Astrocyte (in vitro differentiated cells and primary cell): ENCODE data around the gene DAGLA. TPM values are rescaled to one million over a fixed set of nuclear protein-coding genes. Genes with fewer than 3 reads are reported as not detected.
A peak's percentile ranks its signal among the peaks of the same experiment; 100 is the strongest.

ENCODE experiments used
- DNase-seq: peaks from one replicate; pipeline ENCODE4 v3.0.0-alpha.2; 2010; ENCODE audit warnings: low read depth
- FAIRE-seq: peaks from 2 replicates; lab custom pipeline; 2011; peaks lifted over from hg19 to GRCh38; lab: Jason Lieb, UNC
- H2AFZ ChIP-seq: 2 replicates; pipeline ENCODE4 v1.6.0; 2012; ENCODE audit warnings: low read depth, low read length, inconsistent platforms
- H3K27ac ChIP-seq: 2 replicates; pipeline ENCODE4 v1.5.1; 2011; ENCODE audit warnings: low read depth, low read length, inconsistent platforms
- H3K27me3 ChIP-seq: 2 replicates; pipeline ENCODE4 v1.6.0; 2011; ENCODE audit warnings: low read length, inconsistent platforms; ENCODE audit not compliant: insufficient read depth
- H3K36me3 ChIP-seq: 2 replicates; pipeline ENCODE4 v1.5.1; 2011; ENCODE audit warnings: low read length, inconsistent platforms; ENCODE audit not compliant: insufficient read depth
- H3K4me1 ChIP-seq: 2 replicates; pipeline ENCODE4 v1.5.1; 2011; ENCODE audit warnings: low read length, inconsistent platforms; ENCODE audit not compliant: insufficient read depth
- H3K4me2 ChIP-seq: 2 replicates; pipeline ENCODE4 v1.6.0; 2012; ENCODE audit warnings: low read length, inconsistent platforms
- H3K4me3 ChIP-seq: 2 replicates; pipeline ENCODE4 v1.5.1; 2011; ENCODE audit warnings: low read depth, mild to moderate bottlenecking, low read length, inconsistent platforms; ENCODE audit not compliant: insufficient read depth
- H3K79me2 ChIP-seq: 2 replicates; pipeline ENCODE4 v1.6.0; 2012; ENCODE audit warnings: mild to moderate bottlenecking, low read length, inconsistent platforms; ENCODE audit not compliant: insufficient read depth
- H3K9ac ChIP-seq: 2 replicates; pipeline ENCODE4 v1.6.0; 2012; ENCODE audit warnings: mild to moderate bottlenecking, low read length, inconsistent platforms
- H3K9me3 ChIP-seq: 2 replicates; pipeline ENCODE4 v1.5.1; 2012; ENCODE audit warnings: low read depth, mild to moderate bottlenecking, low read length, inconsistent platforms; ENCODE audit not compliant: insufficient read depth
- H4K20me1 ChIP-seq: 2 replicates; pipeline ENCODE4 v1.6.0; 2012; ENCODE audit warnings: low read length, inconsistent platforms; ENCODE audit not compliant: insufficient read depth
- H3K27ac Mint-ChIP-seq: one replicate; pipeline ENCODE4 v1.8.0; 2021; ENCODE audit warnings: mild to moderate bottlenecking, mixed read lengths; ENCODE audit not compliant: unreplicated experiment
- H3K27me3 Mint-ChIP-seq: one replicate; pipeline ENCODE4 v1.8.0; 2021; ENCODE audit warnings: low read depth, mixed read lengths; ENCODE audit not compliant: unreplicated experiment
- H3K36me3 Mint-ChIP-seq: one replicate; pipeline ENCODE4 v1.8.0; 2021; ENCODE audit warnings: low read depth, mixed read lengths; ENCODE audit not compliant: unreplicated experiment
- H3K4me1 Mint-ChIP-seq: one replicate; pipeline ENCODE4 v1.8.0; 2021; ENCODE audit warnings: low read depth, mixed read lengths; ENCODE audit not compliant: unreplicated experiment
- H3K4me3 Mint-ChIP-seq: one replicate; pipeline ENCODE4 v1.8.0; 2021; ENCODE audit warnings: mild to moderate bottlenecking, moderate library complexity, mixed read lengths; ENCODE audit not compliant: unreplicated experiment
- H3K9me3 Mint-ChIP-seq: one replicate; pipeline ENCODE4 v1.8.0; 2021; ENCODE audit warnings: mild to moderate bottlenecking, mixed read lengths; ENCODE audit not compliant: unreplicated experiment
- EZH2 ChIP-seq: IDR thresholded peaks from 2 replicates; pipeline ENCODE4 v1.6.1; 2012; ENCODE audit warnings: mild to moderate bottlenecking, low read length, inconsistent platforms; ENCODE audit not compliant: insufficient read depth
- total RNA-seq: library from RNA; stranded (reverse); gene quantifications from 2 replicates; pipeline ENCODE4 v1.2.1, GENCODE V29; 2021
- TF ChIP-seq, protein P1 (sequence below): IDR thresholded peaks from 2 replicates; pipeline ENCODE4 v1.5.1; 2011; ENCODE audit warnings: low read depth, mild to moderate bottlenecking, inconsistent platforms, low read length, moderate library complexity; ENCODE audit not compliant: insufficient read depth

The DAGLA gene
- total RNA-seq, 1 donor from 2014 or later: 5.5 TPM

DNA sequence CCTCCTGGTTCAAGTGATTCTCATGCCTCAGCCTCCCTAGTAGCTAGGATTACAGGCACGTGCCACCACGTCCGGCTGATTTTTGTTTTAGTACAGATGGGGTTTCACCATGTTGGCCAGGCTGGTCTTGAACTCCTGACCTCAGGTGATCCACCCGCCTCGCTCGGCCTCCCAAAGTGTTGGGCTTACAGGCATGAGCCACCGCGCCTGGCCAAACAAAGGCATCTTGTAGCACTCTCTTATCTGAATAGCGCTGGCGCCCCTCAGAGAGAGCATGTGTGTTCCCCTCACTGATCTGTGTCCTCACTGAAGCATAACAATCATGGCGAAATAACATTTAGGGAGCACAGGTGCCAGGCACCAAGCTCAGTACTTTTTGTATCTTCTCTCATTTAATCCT, 7.2 kb downstream of the DAGLA start:
- TF ChIP-seq EZH2: no peak
- TF ChIP-seq, protein P1, sequence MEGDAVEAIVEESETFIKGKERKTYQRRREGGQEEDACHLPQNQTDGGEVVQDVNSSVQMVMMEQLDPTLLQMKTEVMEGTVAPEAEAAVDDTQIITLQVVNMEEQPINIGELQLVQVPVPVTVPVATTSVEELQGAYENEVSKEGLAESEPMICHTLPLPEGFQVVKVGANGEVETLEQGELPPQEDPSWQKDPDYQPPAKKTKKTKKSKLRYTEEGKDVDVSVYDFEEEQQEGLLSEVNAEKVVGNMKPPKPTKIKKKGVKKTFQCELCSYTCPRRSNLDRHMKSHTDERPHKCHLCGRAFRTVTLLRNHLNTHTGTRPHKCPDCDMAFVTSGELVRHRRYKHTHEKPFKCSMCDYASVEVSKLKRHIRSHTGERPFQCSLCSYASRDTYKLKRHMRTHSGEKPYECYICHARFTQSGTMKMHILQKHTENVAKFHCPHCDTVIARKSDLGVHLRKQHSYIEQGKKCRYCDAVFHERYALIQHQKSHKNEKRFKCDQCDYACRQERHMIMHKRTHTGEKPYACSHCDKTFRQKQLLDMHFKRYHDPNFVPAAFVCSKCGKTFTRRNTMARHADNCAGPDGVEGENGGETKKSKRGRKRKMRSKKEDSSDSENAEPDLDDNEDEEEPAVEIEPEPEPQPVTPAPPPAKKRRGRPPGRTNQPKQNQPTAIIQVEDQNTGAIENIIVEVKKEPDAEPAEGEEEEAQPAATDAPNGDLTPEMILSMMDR: no peak
- Histone ChIP-seq H3K4me2 (no peak overlapping the region), H3K9ac (no peak overlapping the region), H3K79me2 (peaks cover 9% of the 10 kb centered on the region), H3K9me3 (no peaks in the 10 kb centered on the region), H3K4me3 (no peak overlapping the region), H2AFZ (no peak overlapping the region), H3K4me1 (peaks cover 33% of the 10 kb centered on the region), H3K27me3 (no peaks in the 10 kb centered on the region), H3K36me3 (no peaks in the 10 kb centered on the region), H3K27ac (no peak overlapping the region), H4K20me1 (peaks cover 42% of the 10 kb centered on the region)
- Mint-ChIP-seq H3K4me3 (no peak overlapping the region), H3K27ac (no peak overlapping the region), H3K36me3 (peaks cover 2% of the 10 kb centered on the region), H3K27me3 (peaks cover 7% of the 10 kb centered on the region), H3K9me3 (peaks cover 2% of the 10 kb centered on the region), H3K4me1 (peaks cover 15% of the 10 kb centered on the region)
- DNase-seq: no peak
- FAIRE-seq: no peak

DNA sequence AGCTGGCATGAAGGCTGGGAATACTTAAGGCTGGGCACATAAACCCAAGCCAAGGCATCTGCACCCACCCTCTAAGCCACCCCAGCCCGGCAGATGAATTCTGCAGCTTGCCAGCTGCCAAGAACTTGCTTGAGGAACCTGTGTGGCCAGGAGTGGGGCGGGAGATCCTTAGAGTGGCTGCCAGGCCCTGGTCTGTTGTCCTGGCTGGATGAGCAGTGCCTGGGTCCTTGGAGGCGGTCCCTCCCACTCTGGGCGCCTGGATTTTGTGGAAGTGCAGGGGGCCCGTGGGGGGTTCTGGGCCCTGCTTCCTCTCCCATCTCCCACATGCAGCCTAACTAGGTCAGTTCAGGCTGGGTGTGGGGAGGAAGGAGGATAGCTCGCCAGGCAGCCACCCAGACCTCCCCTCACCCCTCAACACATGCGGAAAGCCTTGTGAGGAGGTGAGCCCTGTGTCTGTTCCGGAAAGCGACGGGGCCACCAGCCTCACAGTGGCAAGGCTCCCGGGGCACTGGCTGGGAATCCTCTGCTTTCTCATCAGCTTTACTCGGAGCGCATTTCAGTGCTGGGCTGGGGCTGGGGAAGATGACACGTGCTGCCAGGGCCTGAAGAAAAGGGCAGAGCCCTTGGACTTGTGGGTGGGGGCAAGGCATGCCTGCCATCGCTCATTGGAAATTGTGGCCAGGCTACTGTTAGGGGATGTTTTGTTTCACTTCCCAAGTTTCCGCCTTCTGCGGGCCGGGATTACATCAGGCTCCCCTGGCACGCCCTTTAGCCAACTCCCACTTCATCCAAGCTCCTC, 8.4 kb downstream of the DAGLA start:
- H3K4me1 ChIP-seq: peaks cover 28% of the 10 kb centered on the region
- H3K4me1 Mint-ChIP-seq: peaks cover 15% of the 10 kb centered on the region
- H3K4me2 ChIP-seq: peak overlapping the region; percentile 15
- H3K27me3 Mint-ChIP-seq: peaks cover 7% of the 10 kb centered on the region
- TF ChIP-seq, protein P1: no peak
- TF ChIP-seq EZH2: no peak
- H3K36me3 ChIP-seq: no peaks in the 10 kb centered on the region
- peaks cover 33% of the 10 kb centered on the region for H4K20me1 ChIP-seq
- peak overlapping the region; percentile 24 for H2AFZ ChIP-seq
- H3K4me3 ChIP-seq: no peak overlapping the region
- H3K4me3 Mint-ChIP-seq: no peak overlapping the region
- peaks cover 2% of the 10 kb centered on the region for H3K9me3 Mint-ChIP-seq
- peaks cover 9% of the 10 kb centered on the region for H3K79me2 ChIP-seq
- H3K27me3 ChIP-seq: no peaks in the 10 kb centered on the region
- no peak for FAIRE-seq
- H3K36me3 Mint-ChIP-seq: peaks cover 2% of the 10 kb centered on the region
- H3K9ac ChIP-seq: no peak overlapping the region
- no peak overlapping the region for H3K27ac ChIP-seq
- H3K27ac Mint-ChIP-seq: no peak overlapping the region
- peak; percentile 33 for DNase-seq
- no peaks in the 10 kb centered on the region for H3K9me3 ChIP-seq

DNA sequence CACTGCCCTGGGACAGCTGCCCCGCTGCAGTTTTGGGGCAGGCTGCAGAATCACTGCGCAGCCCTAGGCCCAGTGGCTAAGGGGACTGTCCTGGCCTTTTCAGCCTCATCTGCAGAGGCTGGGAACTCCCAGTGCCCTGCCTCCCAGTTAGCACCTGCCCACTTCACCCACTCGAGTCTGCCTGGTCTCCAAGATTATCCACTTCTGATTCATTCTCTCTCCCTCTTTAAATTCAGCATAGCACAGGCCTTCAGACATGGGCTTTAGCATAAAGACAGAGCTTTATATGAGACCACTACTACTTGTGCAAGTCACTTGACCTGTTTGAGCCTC, 8.9 kb downstream of the DAGLA start:
- Mint-ChIP-seq H3K27me3 (peaks cover 8% of the 10 kb centered on the region), H3K4me3 (no peak overlapping the region), H3K4me1 (peaks cover 15% of the 10 kb centered on the region), H3K36me3 (peaks cover 2% of the 10 kb centered on the region), H3K9me3 (peaks cover 2% of the 10 kb centered on the region), H3K27ac (no peak overlapping the region)
- Histone ChIP-seq H2AFZ (peak overlapping the region; percentile 24), H3K4me2 (peak overlapping the region; percentile 15), H3K27ac (no peak overlapping the region), H3K4me1 (peaks cover 28% of the 10 kb centered on the region), H3K27me3 (no peaks in the 10 kb centered on the region), H3K4me3 (no peak overlapping the region), H3K9ac (no peak overlapping the region), H4K20me1 (peaks cover 28% of the 10 kb centered on the region), H3K9me3 (no peaks in the 10 kb centered on the region), H3K79me2 (peaks cover 9% of the 10 kb centered on the region), H3K36me3 (no peaks in the 10 kb centered on the region)
- TF ChIP-seq, protein P1: no peak
- no peak for TF ChIP-seq EZH2
- no peak for FAIRE-seq
- DNase-seq: no peak
